K562 (cell line): ENCODE measurements around the gene MLH1. TPM values are rescaled to one million over a fixed set of nuclear protein-coding genes. Genes with fewer than 3 reads are reported as not detected.

Experiments used
- ATAC-seq: fragments of 200-7000 bp; cut with Tn5 transposase; 3 replicates; pipeline ENCODE4 v1.9.1; 2020; ENCODE audit warnings: moderate library complexity
- BruUV-seq: library from RNA; stranded (reverse); fragments of 400-500 nt; replicated peaks from 2 replicates; lab custom pipeline; 2021; lab: Mats Ljungman, UMichigan
- CTCF ChIA-PET: fragments of 300-600 bp; formaldehyde crosslinking; extraction: SDS; loops from one replicate; lab custom pipeline; 2021; ENCODE audit warnings: low intra/inter-chr PET ratio; lab: Yijun Ruan, JAX
- POLR2A ChIA-PET: fragments of 300-600, 350-650 bp; sonication (Branson Sonifier 250); formaldehyde crosslinking; extraction: SDS; loops from one replicate; lab custom pipeline; 2021; ENCODE audit warnings: antibody characterized with exemption, inconsistent platforms; lab: Yijun Ruan, JAX
- DNase-seq, 4 experiments: peaks; one replicate each; pipeline versions ENCODE4 v3.0.0 to v3.0.0-alpha.2; 2011 to 2018; ENCODE audit warnings: low spot score in 3 of 4, mixed read lengths in 3 of 4; ENCODE audit errors: extremely low read depth in 1 of 4
- FAIRE-seq: peaks from 2 replicates; lab custom pipeline; 2011; peaks lifted over from hg19 to GRCh38; lab: Jason Lieb, UNC
- H2AFZ ChIP-seq: 2 replicates; pipeline ENCODE4 v1.6.0; 2011; ENCODE audit warnings: low read depth, low read length, control low read depth, inconsistent platforms
- H3K27ac ChIP-seq: fragments of 200-600 bp; 3 replicates; pipeline ENCODE4 v1.8.0; 2011; ENCODE audit warnings: low read depth, mild to moderate bottlenecking, control low read depth, inconsistent platforms, low read length, moderate library complexity, mixed read lengths; ENCODE audit errors: extremely low read depth
- H3K27me3 ChIP-seq, 2 experiments: fragments of 300-600 bp in 1 of 2; 2 replicates in 1 of 2; 3 replicates in 1 of 2; pipeline versions ENCODE4 v1.6.0 to v1.8.0; 2011; ENCODE audit warnings: inconsistent platforms in 2 of 2, low read length in 2 of 2, mild to moderate bottlenecking in 1 of 2, mixed read lengths in 1 of 2, moderate library complexity in 1 of 2; ENCODE audit not compliant: control insufficient read depth in 2 of 2, insufficient read depth in 2 of 2
- H3K36me3 ChIP-seq: fragments of 300-600 bp; 3 replicates; pipeline ENCODE4 v1.8.0; 2011; ENCODE audit warnings: mild to moderate bottlenecking, low read length, inconsistent platforms; ENCODE audit not compliant: control insufficient read depth, insufficient read depth
- H3K4me1 ChIP-seq, 2 experiments: fragments of 200-600 bp in 1 of 2; replicated peaks in 1 of 2; 2 replicates in 1 of 2; 3 replicates in 1 of 2; pipeline versions ENCODE4 v1.5.1 to v1.8.0; 2011; ENCODE audit warnings: inconsistent platforms in 2 of 2, low read length in 2 of 2, mild to moderate bottlenecking in 1 of 2, mixed read lengths in 1 of 2, moderate library complexity in 1 of 2; ENCODE audit not compliant: control insufficient read depth in 2 of 2, insufficient read depth in 2 of 2
- H3K4me2 ChIP-seq: 2 replicates; pipeline ENCODE4 v1.6.1; 2011; ENCODE audit warnings: low read length, control low read depth, inconsistent platforms, mixed read lengths; ENCODE audit not compliant: insufficient read depth
- H3K4me3 ChIP-seq: fragments of 200-600 bp; sonication (generic), shearing (Covaris generic); 2 replicates; pipeline ENCODE4 v1.5.1; 2016; ENCODE audit warnings: control low read depth, inconsistent platforms
- H3K79me2 ChIP-seq: fragments of 200-600 bp; 3 replicates; pipeline ENCODE4 v1.8.0; 2011; ENCODE audit warnings: low read length, inconsistent platforms; ENCODE audit not compliant: control insufficient read depth, insufficient read depth
- H3K9ac ChIP-seq, 2 experiments: 2 replicates each; pipeline versions ENCODE4 v1.6.0 to v1.6.1; 2011; ENCODE audit warnings: low read depth in 2 of 2, low read length in 2 of 2, control low read depth in 1 of 2, inconsistent platforms in 1 of 2, mild to moderate bottlenecking in 1 of 2, mixed read lengths in 1 of 2; ENCODE audit not compliant: insufficient read depth in 1 of 2
- H3K9me1 ChIP-seq: one replicate; pipeline ENCODE4 v1.6.0; 2011; ENCODE audit warnings: inconsistent platforms, mild to moderate bottlenecking, low read length, moderate library complexity; ENCODE audit not compliant: control insufficient read depth, insufficient read depth
- H3K9me3 ChIP-seq: replicated peaks from 2 replicates; pipeline ENCODE4 v1.5.1; 2011; ENCODE audit warnings: low read depth, low read length, inconsistent platforms; ENCODE audit not compliant: control insufficient read depth, insufficient read depth
- H4K20me1 ChIP-seq: replicated peaks from 2 replicates; pipeline ENCODE4 v1.6.1; 2011; ENCODE audit warnings: low read length, inconsistent platforms, mixed read lengths; ENCODE audit not compliant: control insufficient read depth, insufficient read depth
- ELK1 ChIP-seq: sonication (generic); formaldehyde crosslinking; IDR thresholded peaks from 2 replicates; pipeline ENCODE4 v1.8.1; 2022; ENCODE audit warnings: missing genetic modification reagents
- FOS ChIP-seq: IDR thresholded peaks from 3 replicates; pipeline ENCODE4 v1.6.1; 2011; ENCODE audit not compliant: insufficient read length; ENCODE audit errors: extremely low read depth
- HNRNPK ChIP-seq: fragments of 200-400 bp; formaldehyde crosslinking; IDR thresholded peaks from one replicate; pipeline ENCODE4 v1.6.1; 2018; ENCODE audit warnings: mild to moderate bottlenecking, low read depth, low read length; ENCODE audit not compliant: poor library complexity, severe bottlenecking
- NFIC ChIP-seq: fragments of 450-650 bp; IDR thresholded peaks from 2 replicates; pipeline ENCODE4 v1.6.1; 2017; ENCODE audit warnings: mild to moderate bottlenecking, inconsistent platforms
- RBM14 ChIP-seq: fragments of 200-400 bp; formaldehyde crosslinking; IDR thresholded peaks from 2 replicates; pipeline ENCODE4 v1.6.1; 2018; ENCODE audit warnings: low read depth, mild to moderate bottlenecking, low read length, moderate library complexity, borderline replicate concordance; ENCODE audit not compliant: insufficient read depth
- U2AF1 ChIP-seq: fragments of 200-400 bp; formaldehyde crosslinking; optimal IDR thresholded peaks from 2 replicates; pipeline ENCODE3; 2017; ENCODE audit warnings: mild to moderate bottlenecking, low read depth, low read length, moderate library complexity
- WGBS: fragments of 100-300 bp; shearing (Covaris generic); methylation state at CpG from one replicate; pipeline ENCODE4 v1.1.6; 2016; ENCODE audit warnings: low coverage, mixed read lengths; ENCODE audit not compliant: insufficient coverage; ENCODE audit errors: missing lambda C conversion rate; 5-methylcytosine and 5-hydroxymethylcytosine counted together
- in situ Hi-C: fragments of 300-500 bp; cut with MboI; formaldehyde crosslinking; loops from 4 replicates; pipeline ENCODE4 v1.15.0; 2018; ENCODE audit warnings: inconsistent platforms, mixed read lengths
- intact Hi-C: fragments of 100-400 bp; cut with micrococcal nuclease; formaldehyde crosslinking; loops from 2 replicates; pipeline ENCODE4 v1.14.2; 2022
- polyA plus RNA-seq, 8 experiments: library from polyadenylated mRNA; depleted of rRNA in 4 of 8; stranded (reverse) in 5 of 8; unstranded in 3 of 8; fragments of >200 nt; fragmentation: Nextera tagmentation in 2 of 8; fragmentation: Illumina TruSeq in 1 of 8; extraction: Ambion mirVana in 2 of 8; extraction: Trizol in 1 of 8; gene quantifications; 2 replicates each; pipeline versions ENCODE4 v1.2.1 to v1.2.3, GENCODE V29; 2011 to 2014; ENCODE audit warnings: inconsistent platforms in 1 of 8, missing spikeins in 1 of 8
- total RNA-seq, 7 experiments: library from RNA; depleted of rRNA in 6 of 7; stranded (reverse); fragments of >200 nt in 6 of 7; fragmentation: Illumina TruSeq in 2 of 7; extraction: Trizol in 2 of 7; gene quantifications; 2 replicates each; pipeline versions ENCODE4 v1.2.1 to v1.2.3, GENCODE V29; 2011 to 2021; ENCODE audit warnings: low replicate concordance in 1 of 7

Gene MLH1
- total and polyA plus RNA-seq, 9 of the 15 experiments (the other 6 are each of a cell fraction or from before 2014, with no cell fraction given), result 76.4 to 155 (median 117) TPM

GRCh38 chr3:36957862-36958686, 35.2 kb upstream of the MLH1 start (continued):
- TF ChIP-seq ELK1 (CRISPR knock-in tag), result no peak
- TF ChIP-seq HNRNPK, result no peak
- TF ChIP-seq RBM14, result no peak
- TF ChIP-seq, all 486 proteins: peak for 172

GRCh38 chr3:36959821-36960220, 33.5 kb upstream of the MLH1 start:
- no peak for DNase-seq
- Histone ChIP-seq H2AFZ (peak overlapping the region; percentile 43; the same call in 1 of the 2 replicates), H3K4me3 (no peak overlapping the region), H3K4me2 (no peak overlapping the region), H3K27me3 (no peaks in the 10 kb centered on the region), H3K4me1 (peaks cover 19 to 42% of the 10 kb centered on the region in 2 experiments), H3K9ac (no peak overlapping the region), H3K9me3 (no peaks in the 10 kb centered on the region), H4K20me1 (no peaks in the 10 kb centered on the region), H3K36me3 (no peaks in the 10 kb centered on the region), H3K79me2 (no peaks in the 10 kb centered on the region), H3K9me1 (no peaks in the 10 kb centered on the region), H3K27ac (no peak overlapping the region)
- intact Hi-C loops (loop anchor here (5.0 kb wide), 1 partner anchor 252 kb away; no protein-coding TSS in a partner anchor), in situ Hi-C loops (loop anchor here (10.0 kb wide), 1 partner anchor 225 kb away; no protein-coding TSS in a partner anchor)
- FAIRE-seq, result no peak
- CTCF ChIA-PET, result interaction anchor here (0.6 to 2.2 kb wide), 4 partner anchors 51 to 230 kb away, joined by 4 to 19 read pairs (median 4); no protein-coding TSS in a partner anchor
- no peak for ATAC-seq
- BruUV-seq, result no TSS peak
- TF ChIP-seq U2AF1 (no peak), NFIC (peak; percentile 49), FOS (no peak)
- WGBS, result 63% methylated on average over 2 of the region's 2 CpGs
- POLR2A ChIA-PET, result interaction anchor here (0.7 to 2.9 kb wide), 3 partner anchors 9 to 54 kb away, joined by 3 to 19 read pairs (median 14); partner anchors contain the start of genes EPM2AIP1 and MLH1
